ENCODE results near the gene INPP4A.
A peak's percentile ranks its signal among the peaks of the same experiment; 100 is the strongest.

INPP4A gene

DNA sequence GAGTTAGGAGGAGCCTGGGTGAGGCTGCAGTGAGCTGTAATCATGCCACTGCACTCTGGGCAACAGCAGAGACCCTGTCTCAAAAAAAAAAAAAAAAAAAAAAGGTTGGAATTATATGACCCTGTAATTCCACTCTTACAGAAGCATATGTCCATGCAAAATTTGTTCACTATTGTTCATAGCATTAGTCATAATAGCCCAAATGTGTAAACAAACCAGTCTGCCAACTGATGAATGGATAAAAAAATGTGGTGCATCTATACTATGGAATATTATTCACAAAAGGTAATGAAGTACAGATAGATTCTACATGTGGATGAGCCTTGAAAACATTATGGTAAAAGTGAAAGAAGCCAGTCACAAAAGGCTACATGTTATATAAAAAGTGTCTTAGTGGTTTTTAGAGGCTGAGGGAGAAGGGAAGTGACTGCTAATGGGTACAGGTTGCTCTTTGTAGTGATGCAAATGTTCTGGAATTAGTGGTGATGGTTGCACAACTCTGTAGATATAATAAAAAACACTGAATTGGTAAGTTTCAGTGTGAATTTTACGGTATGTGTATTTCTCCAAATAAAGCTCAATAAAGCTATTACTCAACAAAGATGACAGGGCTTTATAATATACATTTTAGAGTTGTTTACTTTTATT lies 154.2 kb downstream of the INPP4A start:
- DNase-seq = no peak

DNA sequence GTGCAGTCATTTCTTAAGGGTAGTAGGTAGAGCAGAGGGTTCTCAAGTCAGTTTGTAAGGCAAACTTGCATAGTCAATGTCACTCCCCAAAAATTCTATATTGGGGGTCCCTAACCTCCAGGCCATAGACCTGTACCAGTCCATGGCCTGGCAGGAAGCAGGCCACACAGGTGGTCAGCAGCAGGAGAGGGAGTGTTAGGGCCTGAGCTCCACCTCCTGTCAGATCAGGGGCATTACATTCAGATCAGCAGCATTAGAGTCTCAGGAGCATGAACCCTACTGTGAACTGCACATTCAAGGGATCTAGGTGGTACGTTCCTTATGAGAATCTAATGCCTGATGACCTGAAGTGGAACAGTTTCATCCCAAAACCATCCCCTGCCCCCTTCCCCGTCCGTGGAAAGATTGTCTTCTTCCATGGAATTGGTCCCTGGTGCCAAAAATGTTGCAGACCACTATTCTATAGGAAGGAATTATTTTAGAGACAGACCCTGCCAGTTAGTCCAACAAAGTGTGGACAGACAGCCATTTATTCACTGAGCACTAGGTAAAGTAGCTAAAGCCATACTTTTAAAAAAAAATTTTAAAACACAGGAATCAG lies 157.0 kb downstream of the INPP4A start:
- DNase-seq = no peak

DNA sequence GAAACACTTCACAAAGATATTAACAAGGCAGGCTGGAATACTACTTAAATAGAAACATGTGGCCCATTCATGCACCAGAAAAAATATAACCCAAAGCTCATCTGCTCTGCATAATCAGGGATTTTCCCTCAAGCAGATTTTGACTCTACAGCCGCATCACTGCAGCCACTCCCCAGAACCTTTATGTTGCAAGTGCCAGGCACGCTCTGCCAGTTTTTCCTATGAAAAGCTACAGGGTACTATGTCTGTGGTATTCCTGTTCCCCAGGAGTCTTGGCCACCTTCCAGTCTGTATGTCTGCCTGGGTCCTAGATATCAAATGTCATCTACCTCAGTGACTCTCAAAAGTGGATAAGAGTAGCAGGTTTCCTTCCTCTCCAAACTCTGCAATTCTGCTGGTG lies 159.9 kb downstream of the INPP4A start:
- DNase-seq = no peak

DNA sequence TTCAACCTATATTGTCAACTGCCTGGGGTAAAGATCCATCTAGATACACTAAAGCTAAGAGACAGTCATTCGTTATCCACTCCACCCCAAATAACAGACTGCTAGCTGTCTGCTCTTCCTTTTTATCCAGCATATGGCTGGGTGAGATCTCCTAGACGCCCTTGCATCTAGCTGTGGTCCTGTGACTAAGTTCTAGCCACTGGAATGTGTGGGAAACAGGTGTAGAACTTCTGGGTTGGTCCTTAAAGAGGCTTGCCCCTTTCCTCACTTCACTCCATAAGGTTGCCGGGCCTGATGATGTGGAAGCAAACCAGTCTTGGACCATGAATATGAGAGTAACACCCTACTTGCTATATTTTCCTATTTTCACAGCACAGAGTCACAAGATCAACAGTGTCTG lies 160.4 kb downstream of the INPP4A start:
- DNase-seq = no peak

DNA sequence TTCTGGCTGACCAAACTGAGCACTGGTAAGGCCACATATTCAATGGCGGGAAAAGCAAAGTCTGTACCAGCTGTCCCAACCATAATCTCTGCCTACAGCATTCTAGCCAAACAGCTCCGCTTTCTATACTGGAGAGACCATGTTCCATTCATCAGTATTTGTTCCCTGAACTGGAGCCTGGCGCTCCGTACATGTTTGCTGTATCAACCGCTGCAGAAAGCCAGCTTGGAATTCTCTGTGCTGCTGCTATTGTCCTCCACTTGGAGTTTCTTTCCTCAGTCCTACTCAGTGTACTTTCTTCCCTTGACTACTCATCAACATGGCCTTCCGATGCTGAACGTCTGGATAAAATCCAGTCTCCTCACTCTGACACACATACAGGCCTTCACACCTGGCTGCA lies 161.8 kb downstream of the INPP4A start:
- no peak for DNase-seq

DNA sequence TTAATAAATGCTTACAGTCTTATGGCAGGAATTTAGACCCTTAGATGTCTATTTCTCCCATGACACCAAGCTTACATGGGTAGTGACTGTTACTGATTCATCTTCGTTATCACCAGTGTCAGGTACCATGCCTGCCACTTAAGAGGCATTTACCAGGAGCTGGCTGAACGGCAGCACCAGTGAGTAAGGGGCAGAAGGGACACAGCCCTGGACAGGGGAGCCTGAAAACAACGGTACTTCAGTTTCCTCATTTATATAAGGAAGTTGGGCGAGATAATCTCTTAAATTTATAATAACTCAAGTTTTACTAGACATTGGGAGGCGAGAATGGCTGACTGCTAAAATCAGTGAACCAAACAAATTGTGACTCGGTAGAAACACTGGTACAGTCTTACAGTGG lies 162.4 kb downstream of the INPP4A start:
- no peak for DNase-seq

DNA sequence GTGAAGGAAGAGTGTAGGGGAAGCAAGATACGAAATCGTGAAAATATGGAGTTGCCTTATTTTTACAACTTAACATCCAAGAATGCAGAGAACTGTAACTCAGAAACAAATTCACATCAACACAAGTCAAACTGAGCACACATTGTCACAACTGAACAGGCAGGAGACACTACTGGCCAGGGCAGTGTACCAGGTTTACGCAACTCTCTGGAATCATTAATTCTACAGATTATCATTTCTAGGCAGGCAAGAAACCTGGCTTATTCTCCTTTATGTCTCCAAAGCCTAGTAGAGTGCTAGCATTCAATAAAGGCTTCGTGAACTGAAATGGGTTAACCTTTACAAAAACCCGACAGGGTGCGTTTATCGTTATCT lies 163.1 kb downstream of the INPP4A start:
- DNase-seq = no peak

DNA sequence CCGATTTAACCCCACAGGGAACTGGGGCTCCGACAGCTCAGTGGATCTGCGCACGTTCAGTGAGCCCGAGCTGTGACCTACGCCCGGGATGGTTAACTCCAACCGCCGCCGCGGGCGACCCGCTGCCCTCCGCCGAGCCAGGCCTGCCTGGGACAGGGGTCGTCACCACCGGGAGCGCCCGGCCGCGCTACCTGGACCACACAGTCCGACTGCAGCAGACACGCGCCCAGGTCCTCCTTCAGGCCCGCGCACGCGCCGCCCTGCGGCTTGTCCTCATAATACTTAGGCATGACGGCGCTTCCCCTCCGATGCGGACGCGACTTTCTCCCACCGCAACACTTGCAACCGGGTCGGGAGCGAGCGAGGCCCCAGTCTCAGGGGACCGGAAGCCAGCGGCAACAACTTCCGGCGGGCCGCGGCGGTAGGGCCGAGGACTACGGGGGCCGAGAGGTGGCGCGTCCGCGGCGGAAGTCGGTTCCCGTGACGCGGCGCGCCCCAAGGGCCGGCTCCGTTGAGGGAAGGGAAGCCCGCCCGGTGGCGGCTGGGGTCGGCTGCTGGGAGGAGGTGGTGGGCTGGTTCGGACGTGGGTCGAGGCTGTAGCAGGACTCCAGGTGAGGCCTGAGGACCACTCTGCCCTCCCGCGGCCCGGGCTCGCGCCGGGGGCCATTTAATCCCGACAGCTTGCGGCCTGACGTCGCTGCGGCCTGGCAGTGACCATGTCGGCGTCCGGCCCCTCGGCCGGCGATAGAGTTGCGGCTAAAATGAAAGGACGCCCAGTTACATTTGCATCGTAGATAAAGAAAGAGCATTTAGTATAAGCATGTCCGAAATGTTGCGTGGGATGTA lies 163.7 kb downstream of the INPP4A start, which contains the start of the genes COA5 and UNC50:
Gene COA5 (minus strand): TSS at position 397 of the 846 bp plus-strand sequence. CDS start 107 bp downstream, at position 290.
Gene UNC50 (plus strand): TSS at position 474 of the 846 bp plus-strand sequence. CDS start 1,171 bp downstream, outside the sequence.
- DNase-seq = peak; percentile 84

DNA sequence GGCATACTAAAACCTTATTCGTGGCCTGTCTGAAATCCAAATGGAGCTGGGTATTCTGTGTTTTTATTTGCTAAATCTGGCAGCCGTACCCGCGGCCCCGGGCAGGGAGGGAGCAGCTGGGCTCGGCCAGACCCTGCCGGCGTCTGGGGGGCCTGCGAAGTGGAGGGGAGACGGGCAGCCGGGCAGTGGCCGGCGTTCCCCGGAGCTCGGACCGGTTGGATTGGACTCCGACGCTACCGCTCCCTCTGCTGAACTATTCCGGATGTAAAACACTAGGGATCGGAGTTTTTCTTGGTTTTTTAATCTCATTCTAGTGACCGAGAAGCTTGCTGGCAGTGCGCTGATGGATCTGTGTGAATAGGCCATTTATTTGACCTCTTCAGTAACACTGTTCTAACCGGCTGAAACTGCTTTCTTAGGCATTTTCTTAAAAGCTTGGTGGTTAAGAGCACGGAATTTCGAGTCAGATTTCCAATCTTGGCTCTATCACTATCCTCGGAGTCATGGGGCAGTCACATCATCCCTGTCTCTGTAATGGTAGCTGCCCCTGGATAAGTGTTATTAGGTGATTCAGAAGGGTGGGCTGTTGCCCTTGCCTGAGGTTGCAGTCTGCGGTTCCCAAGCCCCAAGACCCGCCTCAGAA lies 164.4 kb downstream of the INPP4A start:
- peak; percentile 5 for DNase-seq

DNA sequence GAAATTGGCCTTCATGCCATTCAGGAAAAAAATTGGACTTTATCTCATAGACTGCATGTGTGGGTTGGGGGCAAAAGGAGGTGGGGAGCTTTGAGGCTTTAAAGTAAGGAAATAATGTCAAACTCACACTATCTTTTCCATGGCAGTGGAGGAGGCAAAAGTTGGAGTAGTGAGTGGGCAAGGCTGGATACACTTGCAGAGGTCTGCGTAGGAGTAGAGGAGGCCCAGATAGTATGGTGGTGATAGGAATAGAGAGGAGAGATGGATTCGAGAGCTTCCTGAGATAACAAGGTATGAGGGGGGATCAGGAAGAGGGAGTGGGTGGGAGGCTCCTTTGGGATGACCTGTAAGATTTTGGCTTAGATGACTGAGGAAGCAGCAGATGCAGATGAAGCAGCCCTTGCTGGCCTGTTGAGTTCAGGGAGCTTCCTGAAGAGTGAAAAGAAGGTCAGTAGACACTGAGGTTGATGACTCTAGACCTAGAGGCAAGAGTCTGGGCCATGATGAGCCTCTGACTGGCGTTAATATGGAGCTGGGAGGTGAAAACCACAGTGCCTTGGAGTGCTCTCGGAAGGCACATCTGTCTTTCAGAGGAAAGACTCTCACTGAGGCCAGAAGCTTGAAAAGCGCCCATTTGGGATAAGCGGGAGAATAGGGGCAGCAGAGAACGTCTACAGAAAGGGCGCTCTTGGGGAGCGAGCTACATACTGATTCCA lies 169.5 kb downstream of the INPP4A start:
- DNase-seq = no peak

DNA sequence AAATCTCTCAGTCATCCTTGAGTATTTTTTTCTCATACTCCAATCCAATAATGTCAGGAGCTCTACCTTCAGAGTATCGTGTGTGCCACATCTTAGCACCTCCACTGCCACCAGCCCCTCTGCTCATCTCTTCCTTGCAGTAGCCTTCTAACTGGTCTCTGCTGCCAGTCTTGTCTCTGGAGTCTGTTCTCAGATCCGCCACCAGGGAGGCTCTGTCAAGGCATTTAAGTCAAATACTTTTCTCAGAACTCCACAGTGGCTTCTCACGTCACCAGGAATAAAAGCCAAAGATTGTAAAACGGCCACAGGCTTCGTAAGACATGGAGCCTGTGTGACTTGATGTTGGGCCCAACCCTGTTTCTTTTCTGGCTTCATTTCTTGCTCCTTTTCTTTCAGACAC lies 170.8 kb downstream of the INPP4A start:
- DNase-seq = no peak

DNA sequence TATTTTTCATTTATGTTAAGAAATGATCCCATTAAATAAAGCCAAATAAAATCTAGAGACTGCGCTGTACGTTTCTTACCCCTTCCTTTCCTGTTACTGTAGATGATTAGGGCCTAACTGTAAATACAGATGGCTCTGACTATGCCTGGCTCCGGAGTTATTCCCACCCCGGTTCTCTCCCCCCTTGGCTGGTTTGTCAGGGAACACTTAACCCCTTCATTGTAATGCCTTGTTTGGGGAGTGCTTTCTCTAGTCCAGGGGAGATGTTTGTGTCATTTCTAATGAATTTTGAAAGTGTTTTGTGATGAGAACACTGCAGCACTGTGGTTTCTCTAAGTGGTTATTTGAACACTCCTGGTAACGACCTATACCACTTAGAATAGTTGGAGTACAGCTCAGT lies 172.5 kb downstream of the INPP4A start:
- no peak for DNase-seq

DNA sequence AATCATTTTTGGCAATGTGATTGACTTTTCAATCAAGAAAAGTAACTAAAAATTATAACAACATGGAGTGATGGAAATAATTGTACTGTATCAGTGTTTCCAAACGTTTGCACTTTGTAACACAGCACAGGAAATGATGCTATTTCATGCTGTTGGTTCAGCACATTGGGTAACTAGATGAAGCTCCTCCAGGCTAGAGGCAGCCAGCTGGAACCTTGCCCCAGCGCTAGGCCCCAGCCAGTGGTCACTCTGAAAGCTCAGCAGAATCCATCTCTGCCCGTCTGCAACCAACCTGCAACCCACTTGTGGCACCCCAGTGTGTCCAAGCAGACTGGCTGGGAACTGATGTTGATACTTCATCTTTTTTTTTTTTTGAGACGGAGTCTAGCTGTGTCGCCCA lies 179.0 kb downstream of the INPP4A start:
- no peak for DNase-seq

DNA sequence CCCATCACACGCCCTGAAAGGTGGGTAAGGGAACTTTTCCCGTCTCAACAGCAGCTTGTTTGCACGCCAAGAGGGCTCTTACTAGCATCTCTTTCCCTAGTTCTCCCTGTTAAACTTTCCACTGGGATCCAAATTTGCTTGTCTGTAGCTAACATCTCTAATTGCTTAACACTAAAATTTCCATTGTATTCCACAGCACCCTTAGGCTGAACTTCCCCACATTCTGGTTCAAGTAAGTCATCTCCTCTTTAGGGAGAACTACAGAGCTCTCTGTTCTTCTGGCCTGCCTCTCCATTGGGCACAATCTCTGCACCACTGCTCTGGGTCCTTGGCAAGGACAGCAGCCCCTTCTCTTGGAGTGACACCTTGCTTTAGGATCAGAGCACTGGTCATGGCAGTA lies 187.7 kb downstream of the INPP4A start:
- no peak for DNase-seq

DNA sequence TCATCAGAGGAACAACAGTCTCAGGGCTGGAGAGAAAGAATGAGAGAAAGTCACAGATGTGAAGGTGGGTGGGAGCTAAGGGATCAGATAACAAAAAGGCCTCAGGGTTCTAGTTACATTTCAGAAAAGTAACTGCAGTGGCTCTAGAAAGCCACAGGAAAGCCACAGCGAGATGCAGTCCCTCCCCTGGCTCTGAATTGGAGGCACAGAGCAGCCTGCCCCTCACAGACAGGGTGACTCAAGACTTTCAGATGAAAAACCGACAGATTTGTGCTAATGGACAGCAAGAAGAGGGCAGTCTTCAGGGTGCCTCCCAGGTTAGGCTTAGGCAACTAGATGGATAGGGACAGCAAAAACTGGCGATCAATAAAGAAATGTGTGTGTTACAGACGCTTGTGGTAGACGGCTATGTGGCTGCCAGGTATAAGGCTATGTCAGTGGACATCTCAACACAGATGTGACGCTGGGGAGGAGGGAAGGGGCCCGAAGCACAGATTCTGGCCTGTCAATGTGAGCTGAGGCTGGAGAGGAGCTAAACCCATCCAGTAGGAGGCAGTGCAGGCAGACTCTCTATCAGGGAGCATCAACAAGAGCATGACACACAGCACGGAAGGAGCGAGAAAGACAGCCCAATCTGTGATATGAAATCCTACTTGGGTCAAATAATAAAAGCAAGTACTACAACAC lies 189.9 kb downstream of the INPP4A start:
- DNase-seq = peak; percentile 31

DNA sequence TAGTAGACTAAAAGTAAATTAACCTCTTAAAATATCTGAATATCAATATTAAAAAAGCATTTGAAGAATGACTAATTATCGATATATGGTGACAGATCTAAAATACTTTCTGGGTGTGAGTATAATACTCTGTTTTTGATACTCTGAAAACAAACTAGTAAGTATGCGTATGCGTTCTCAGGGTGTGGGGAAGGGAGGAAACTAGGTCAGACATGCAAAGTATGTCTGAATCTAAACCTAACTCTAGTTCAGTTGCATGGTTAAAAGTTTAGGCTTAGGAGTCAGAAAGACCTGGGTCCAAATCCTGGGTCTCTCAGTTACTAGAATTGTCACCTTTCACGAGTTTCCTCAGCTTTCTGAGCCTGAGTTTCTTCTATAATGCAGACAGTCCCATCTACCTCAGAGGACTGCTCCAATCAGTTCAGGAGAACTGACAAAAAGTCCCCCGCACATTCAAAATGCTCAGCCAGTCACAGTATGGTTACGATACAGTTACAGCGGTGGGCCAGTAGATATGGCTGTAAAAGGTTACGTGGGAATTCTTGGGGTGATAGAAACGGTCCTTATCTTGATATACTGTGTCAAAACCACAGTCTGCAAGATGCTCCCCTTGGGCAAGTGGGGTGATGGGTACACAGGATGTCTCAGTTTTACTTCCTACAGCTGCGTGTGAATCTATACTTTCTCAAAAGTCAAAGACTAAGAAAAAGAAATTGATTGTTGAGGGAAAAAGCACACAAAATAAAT lies 192.9 kb downstream of the INPP4A start:
- peak; percentile 39 for DNase-seq

DNA sequence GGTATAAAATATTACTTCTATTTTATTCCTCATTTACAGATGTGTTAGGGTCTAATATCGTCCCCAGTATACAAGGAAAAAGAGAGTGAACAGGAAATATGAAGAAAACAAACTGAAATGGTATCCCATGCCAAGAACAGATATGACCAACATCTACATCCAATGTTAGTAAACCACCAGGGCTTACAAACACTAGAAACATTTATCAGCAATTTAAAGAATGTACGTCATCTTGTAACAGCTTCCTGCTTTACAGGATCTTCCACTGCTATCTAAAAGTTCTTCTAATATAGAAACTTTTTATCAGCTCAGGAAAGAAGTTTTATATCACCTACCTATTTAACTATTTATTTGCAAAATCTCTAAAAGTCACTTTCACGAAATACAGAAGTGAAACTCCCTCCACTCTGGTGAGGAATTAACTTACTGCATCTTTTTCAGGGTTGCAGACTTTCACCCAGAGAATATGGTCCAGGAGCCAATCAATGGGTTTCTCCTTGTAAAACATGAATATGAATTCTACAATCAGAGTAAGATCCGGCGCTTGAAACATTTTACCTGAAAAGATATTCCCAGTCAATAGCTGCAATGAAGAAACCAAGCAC lies 198.9 kb downstream of the INPP4A start:
- DNase-seq = no peak
